ENCODE measurements around the gene BRAT1. TPM values are rescaled to one million over a fixed set of nuclear protein-coding genes. Genes with fewer than 3 reads are reported as not detected.
"Not testable (repeated sequence)": the region's sequence is repeated elsewhere in the genome, so short reads cannot be mapped to it uniquely, and the experiment has no call there.

Gene BRAT1
- total RNA-seq, 1 donor from 2014 or later: 52.7 TPM

DNA sequence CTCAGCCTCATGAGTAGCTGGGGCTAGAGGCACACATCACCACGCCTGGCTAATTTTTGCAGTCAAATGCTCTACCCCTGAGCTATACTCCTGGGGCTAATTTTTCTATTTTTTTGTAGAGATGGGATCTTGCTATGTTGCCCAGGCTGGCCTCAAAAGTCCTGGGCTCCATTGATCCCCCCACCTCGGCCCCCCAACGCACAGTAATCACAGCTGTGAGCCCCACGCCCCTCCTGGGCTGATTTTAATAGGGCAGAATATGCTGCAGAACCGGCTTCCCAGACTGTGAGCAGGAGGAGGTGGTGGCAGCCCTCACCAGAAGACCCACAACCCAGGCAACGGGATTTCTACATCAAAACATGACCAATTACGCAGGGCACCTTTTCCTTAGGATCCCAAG is 15.2 kb downstream of the BRAT1 start:
- TF ChIP-seq CTCF (conservative IDR thresholded peaks at IDR 0.05): no peak
- Mint-ChIP-seq H3K27ac (ENCODE audit: unreplicated experiment) (no peak overlapping the region), H3K36me3 (ENCODE audit: low read depth) (no peaks in the 10 kb centered on the region), H3K4me1 (no peaks in the 10 kb centered on the region), H3K9me3 (no peaks in the 10 kb centered on the region), H3K27me3 (ENCODE audit: low read depth) (no peaks in the 10 kb centered on the region), H3K4me3 (no peak overlapping the region)
- no peak for DNase-seq (ENCODE audit: low read depth, low spot score)

DNA sequence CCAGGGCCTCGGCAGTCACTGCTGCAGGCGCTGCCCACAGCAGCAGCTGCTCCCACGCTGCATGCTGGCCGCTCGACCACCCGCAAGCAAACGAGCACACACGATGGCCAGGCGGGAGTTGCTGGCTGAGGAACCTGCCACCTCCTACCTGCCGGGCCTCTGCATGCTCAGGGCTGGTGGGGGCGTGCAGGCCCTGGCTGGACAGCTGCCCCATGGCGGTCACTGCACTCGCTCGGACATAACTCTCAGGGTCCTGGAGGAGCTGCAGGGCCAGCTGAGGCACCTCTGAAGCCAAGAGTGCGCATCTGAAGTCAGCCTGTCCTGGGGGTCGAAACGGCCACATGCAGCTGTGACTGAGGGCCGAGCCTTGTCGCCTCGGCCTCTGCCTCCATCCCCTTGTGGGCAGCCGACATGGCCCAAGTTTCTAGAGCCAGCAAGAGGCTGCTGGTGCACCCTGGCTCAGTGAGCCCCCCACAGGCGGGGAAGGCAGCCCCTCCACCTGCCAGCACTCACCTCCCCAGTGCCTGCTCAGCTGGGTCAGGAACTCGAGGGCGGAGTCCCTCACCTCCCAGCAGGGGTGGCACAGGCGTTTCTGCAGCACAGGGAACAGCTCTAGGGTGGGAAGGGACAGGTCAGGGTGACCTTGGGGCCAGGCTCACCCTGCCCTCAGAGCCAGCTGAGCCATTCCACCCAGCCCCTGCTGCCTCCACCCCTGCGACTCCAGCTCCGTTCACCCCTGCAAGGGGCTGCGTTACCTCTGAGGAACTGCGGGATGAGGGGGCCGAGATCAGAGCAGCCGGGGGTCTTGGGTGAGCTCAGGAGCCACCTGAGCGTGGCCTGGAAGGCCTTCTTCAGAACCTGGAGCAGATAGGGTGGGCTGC is 16.1 kb downstream of the BRAT1 start:
- Mint-ChIP-seq H3K4me3 (no peak overlapping the region), H3K27ac (ENCODE audit: unreplicated experiment) (no peak overlapping the region), H3K4me1 (no peaks in the 10 kb centered on the region), H3K36me3 (ENCODE audit: low read depth) (no peaks in the 10 kb centered on the region), H3K9me3 (no peaks in the 10 kb centered on the region), H3K27me3 (ENCODE audit: low read depth) (no peaks in the 10 kb centered on the region)
- no peak for DNase-seq (ENCODE audit: low read depth, low spot score)
- no peak for TF ChIP-seq CTCF (conservative IDR thresholded peaks at IDR 0.05)

DNA sequence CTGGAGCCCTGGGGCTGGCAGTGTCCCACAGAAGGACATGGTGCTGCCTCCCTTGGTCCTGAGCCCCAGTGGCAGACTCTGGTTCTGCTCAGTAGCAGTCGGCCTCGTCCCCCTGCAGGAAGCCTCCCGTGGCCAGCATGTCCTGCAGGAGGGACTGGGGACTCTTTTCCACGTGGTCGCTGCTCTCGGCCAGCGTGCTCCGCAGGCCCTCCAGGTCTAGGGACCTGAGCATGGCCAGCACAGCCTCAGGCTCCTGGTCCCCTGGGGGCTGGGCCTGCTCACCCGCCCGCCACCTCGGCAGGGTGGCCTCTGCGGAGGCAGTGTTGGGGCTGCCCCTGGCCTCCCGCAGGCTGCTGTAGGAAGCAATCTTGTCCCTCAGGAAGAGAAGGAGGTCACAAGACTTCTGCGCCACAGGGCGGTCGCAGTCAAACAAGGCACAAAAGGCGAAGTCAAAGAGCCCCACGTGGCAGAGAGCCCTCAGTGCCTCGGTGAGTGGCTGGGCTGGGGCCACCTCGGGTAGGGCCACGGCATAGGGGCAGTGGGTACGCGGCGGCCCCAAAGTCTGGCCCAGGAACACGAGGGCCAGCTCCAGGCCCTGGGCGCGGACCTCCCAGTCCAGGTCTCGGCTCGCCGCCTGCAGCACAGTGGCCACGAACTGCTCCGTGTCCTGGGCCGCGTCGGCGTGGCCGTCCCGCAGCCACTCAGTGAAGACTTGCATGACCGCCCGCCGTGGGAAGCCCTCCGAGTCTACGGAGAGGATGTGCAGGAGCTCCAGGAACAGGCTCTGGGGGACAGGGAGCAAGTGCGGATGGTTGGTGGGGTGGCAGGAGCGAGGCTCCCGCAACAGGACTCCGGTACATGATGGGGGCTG is 17.1 kb downstream of the BRAT1 start:
- no peak for DNase-seq (ENCODE audit: low read depth, low spot score)
- Mint-ChIP-seq H3K36me3 (ENCODE audit: low read depth) (peaks cover 2% of the 10 kb centered on the region), H3K4me3 (peak overlapping the region; percentile 12), H3K27ac (ENCODE audit: unreplicated experiment) (no peak overlapping the region), H3K27me3 (ENCODE audit: low read depth) (no peaks in the 10 kb centered on the region), H3K4me1 (no peaks in the 10 kb centered on the region), H3K9me3 (no peaks in the 10 kb centered on the region)
- TF ChIP-seq CTCF (conservative IDR thresholded peaks at IDR 0.05): no peak

GRCh38 chr7:2535872-2536627 is 19.3 kb downstream of the BRAT1 start:
- not testable (repeated sequence) for H3K4me1 Mint-ChIP-seq; H3K27me3 Mint-ChIP-seq (ENCODE audit: low read depth); DNase-seq (ENCODE audit: low read depth, low spot score); H3K36me3 Mint-ChIP-seq (ENCODE audit: low read depth); H3K9me3 Mint-ChIP-seq; H3K27ac Mint-ChIP-seq (ENCODE audit: unreplicated experiment)
- H3K4me3 Mint-ChIP-seq: peak overlapping the region; percentile 41

- H3K4me1 Mint-ChIP-seq; H3K27me3 Mint-ChIP-seq (ENCODE audit: low read depth); H3K27ac Mint-ChIP-seq (ENCODE audit: unreplicated experiment); H3K4me3 Mint-ChIP-seq; H3K36me3 Mint-ChIP-seq (ENCODE audit: low read depth); H3K9me3 Mint-ChIP-seq; DNase-seq (ENCODE audit: low read depth, low spot score): not testable (repeated sequence)
Observed at GRCh38 chr7:2534214-2534613, 21.1 kb downstream of the BRAT1 start.

DNA sequence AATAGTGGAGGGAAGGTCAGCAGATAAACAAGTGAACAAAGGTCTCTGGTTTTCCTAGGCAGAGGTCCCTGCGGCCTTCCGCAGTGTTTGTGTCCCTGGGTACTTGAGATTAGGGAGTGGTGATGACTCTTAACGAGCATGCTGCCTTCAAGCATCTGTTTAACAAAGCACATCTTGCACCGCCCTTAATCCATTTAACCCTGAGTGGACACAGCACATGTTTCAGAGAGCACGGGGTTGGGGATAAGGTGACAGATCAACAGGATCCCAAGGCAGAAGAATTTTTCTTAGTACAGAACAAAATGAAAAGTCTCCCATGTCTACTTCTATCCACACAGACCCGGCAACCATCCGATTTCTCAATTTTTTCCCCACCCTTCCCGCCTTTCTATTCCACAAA is 21.8 kb downstream of the BRAT1 start:
- H3K9me3 Mint-ChIP-seq; DNase-seq (ENCODE audit: low read depth, low spot score); H3K27me3 Mint-ChIP-seq (ENCODE audit: low read depth); H3K4me1 Mint-ChIP-seq; H3K36me3 Mint-ChIP-seq (ENCODE audit: low read depth): not testable (repeated sequence)
- H3K27ac Mint-ChIP-seq (ENCODE audit: unreplicated experiment): peak overlapping the region; percentile 35
- H3K4me3 Mint-ChIP-seq: peak overlapping the region; percentile 71

DNA sequence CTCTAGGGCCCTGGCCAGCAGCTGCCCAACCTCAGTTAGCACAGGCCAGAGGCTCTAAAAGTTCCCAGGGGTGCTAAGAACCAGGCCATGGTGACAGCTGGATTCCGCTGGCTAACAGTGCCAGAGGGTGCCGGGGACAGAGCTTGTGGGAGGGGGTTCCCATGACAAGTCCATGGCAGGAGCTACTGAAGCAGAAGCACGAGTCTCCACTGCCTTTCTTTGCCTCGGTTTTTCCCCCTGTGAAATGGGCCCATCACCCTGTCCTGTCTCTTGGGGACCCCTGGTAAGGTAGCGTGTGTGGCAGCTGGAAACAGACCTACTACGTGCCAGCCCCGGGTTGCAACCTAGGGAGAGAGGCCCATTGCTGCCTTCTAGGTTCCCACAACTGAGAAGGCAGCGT is 22.5 kb downstream of the BRAT1 start:
- H3K4me3 Mint-ChIP-seq; DNase-seq (ENCODE audit: low read depth, low spot score); H3K27me3 Mint-ChIP-seq (ENCODE audit: low read depth); H3K36me3 Mint-ChIP-seq (ENCODE audit: low read depth); H3K9me3 Mint-ChIP-seq; H3K27ac Mint-ChIP-seq (ENCODE audit: unreplicated experiment): not testable (repeated sequence)
- H3K4me1 Mint-ChIP-seq: peaks cover 14% of the 10 kb centered on the region

GRCh38 chr7:2532199-2532772 is 23.0 kb downstream of the BRAT1 start:
- not testable (repeated sequence) for DNase-seq (ENCODE audit: low read depth, low spot score); H3K9me3 Mint-ChIP-seq; H3K27me3 Mint-ChIP-seq (ENCODE audit: low read depth); H3K27ac Mint-ChIP-seq (ENCODE audit: unreplicated experiment); H3K36me3 Mint-ChIP-seq (ENCODE audit: low read depth)
- Mint-ChIP-seq H3K4me1 (peaks cover 16% of the 10 kb centered on the region), H3K4me3 (peak overlapping the region; percentile 57)

DNA sequence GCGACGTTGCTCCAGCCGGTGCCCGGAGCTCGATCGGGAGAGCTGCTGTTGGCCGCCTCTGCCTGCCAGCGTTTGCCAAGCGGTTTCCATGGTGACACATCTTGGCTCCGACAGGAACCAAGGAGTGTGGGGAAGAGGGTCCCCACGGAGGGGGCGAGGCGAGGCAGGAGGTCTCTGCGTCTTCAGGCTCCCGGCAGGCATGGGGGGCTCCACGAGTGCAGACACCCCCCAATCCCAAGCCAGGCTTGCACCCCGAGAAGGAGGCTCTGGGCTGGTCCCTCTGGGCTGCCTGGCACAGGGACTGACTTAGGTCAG is 23.6 kb downstream of the BRAT1 start:
- H3K4me3 Mint-ChIP-seq; H3K9me3 Mint-ChIP-seq; H3K27ac Mint-ChIP-seq (ENCODE audit: unreplicated experiment); H3K27me3 Mint-ChIP-seq (ENCODE audit: low read depth); H3K36me3 Mint-ChIP-seq (ENCODE audit: low read depth); DNase-seq (ENCODE audit: low read depth, low spot score): not testable (repeated sequence)
- H3K4me1 Mint-ChIP-seq: peaks cover 16% of the 10 kb centered on the region
